ENCODE measurements around the gene BGN.

BGN gene

GRCh38 chrX:153557618-153558355 is 63.0 kb downstream of the BGN start:
- CTCF ChIA-PET = interaction anchor here (5.0 to 8.7 kb wide), 2 partner anchors 108 to 151 kb away, joined by 15 to 122 read pairs; no protein-coding TSS in a partner anchor
- POLR2A ChIA-PET = no interaction called here
- no peak for DNase-seq (ENCODE audit: low read depth, low spot score)

More at GRCh38 chrX:153557618-153558355, 63.0 kb downstream of the BGN start:
- H3K4me3 ChIP-seq (ENCODE audit: low read depth, low read length) = no peak overlapping the region
- no peak for TF ChIP-seq CTCF (IDR thresholded peaks at IDR 0.05; ENCODE audit: insufficient read depth, low read length, missing control alignments)

Data from AG04449 (cell line).